Measurements from ENCODE around the gene TARDBP.
"Not testable (repeated sequence)": the region's sequence is repeated elsewhere in the genome, so short reads cannot be mapped to it uniquely, and the experiment has no call there.

The TARDBP gene

GRCh38 chr1:11044849-11045427 is 32.5 kb downstream of the TARDBP start:
- TF ChIP-seq CTCF (conservative IDR thresholded peaks at IDR 0.05; ENCODE audit: low read length) = no peak
- DNase-seq (ENCODE audit: low read depth) = no peak
- no peak overlapping the region for H3K4me3 ChIP-seq (ENCODE audit: low read length)

- H3K4me3 ChIP-seq (ENCODE audit: low read length) = no peak overlapping the region
- no peak for DNase-seq (ENCODE audit: low read depth)
- no peak for TF ChIP-seq CTCF (conservative IDR thresholded peaks at IDR 0.05; ENCODE audit: low read length)
These were observed 33.2 kb downstream of the TARDBP start for GRCh38 chr1:11045428-11046269.

- no peak for TF ChIP-seq CTCF (conservative IDR thresholded peaks at IDR 0.05; ENCODE audit: low read length)
- no peak overlapping the region for H3K4me3 ChIP-seq (ENCODE audit: low read length)
- DNase-seq (ENCODE audit: low read depth) = no peak
These were observed 33.8 kb downstream of the TARDBP start for GRCh38 chr1:11046270-11046566.

GRCh38 chr1:11046625-11047365 is 34.3 kb downstream of the TARDBP start, which contains the start of gene MASP2:
Gene MASP2 (minus strand): TSS chr1:11047239. CDS start chr1:11047207, 32 bp downstream.
- DNase-seq (ENCODE audit: low read depth) = no peak
- no peak within 1 kb of the TSS for H3K4me3 ChIP-seq (ENCODE audit: low read length)
- no peak for TF ChIP-seq CTCF (conservative IDR thresholded peaks at IDR 0.05; ENCODE audit: low read length)

GRCh38 chr1:11051121-11051520 is 38.7 kb downstream of the TARDBP start:
- not testable (repeated sequence) for DNase-seq (ENCODE audit: low read depth); H3K4me3 ChIP-seq (ENCODE audit: low read length)

GRCh38 chr1:11051781-11052511 is 39.5 kb downstream of the TARDBP start:
- H3K4me3 ChIP-seq (ENCODE audit: low read length) = no peak overlapping the region
- peak; percentile 18 for DNase-seq (ENCODE audit: low read depth)
- no peak for TF ChIP-seq CTCF (conservative IDR thresholded peaks at IDR 0.05; ENCODE audit: low read length)

Measured in AG10803 (cell line).